HEK293 (cell line): Measurements from ENCODE around the gene SYS1.

Experiments used
- CTCF ChIA-PET: fragments of 350-600 bp; formaldehyde crosslinking; extraction: SDS; loops from one replicate; lab custom pipeline; 2021; ENCODE audit warnings: antibody characterized with exemption; lab: Yijun Ruan, JAX
- POLR2A ChIA-PET: fragments of 300-600 bp; formaldehyde crosslinking; extraction: SDS; loops from one replicate; lab custom pipeline; 2020; ENCODE audit warnings: antibody characterized with exemption, inconsistent platforms; lab: Yijun Ruan, JAX
- H3K27ac ChIP-seq: fragments of 200-500 bp; sonication (Bioruptor generic); 2 replicates; pipeline ENCODE4 v1.5.1; 2014; ENCODE audit warnings: low read depth, low read length, control low read depth, inconsistent platforms; ENCODE audit errors: extremely low read depth
- H3K36me3 ChIP-seq, 2 experiments: fragments of 200-500 bp in 1 of 2; sonication (Bioruptor generic) in 1 of 2; 1 replicate in 1 of 2; 2 replicates in 1 of 2; pipeline ENCODE4 v1.5.1; 2014 to 2017; ENCODE audit warnings: inconsistent platforms in 2 of 2, low read length in 2 of 2; ENCODE audit not compliant: control insufficient read depth in 2 of 2, insufficient read depth in 1 of 2
- H3K4me1 ChIP-seq: fragments of 200-500 bp; sonication (Bioruptor generic); 2 replicates; pipeline ENCODE4 v1.5.1; 2014; ENCODE audit warnings: mild to moderate bottlenecking, low read length, inconsistent platforms; ENCODE audit not compliant: control insufficient read depth, insufficient read depth
- H3K4me3 ChIP-seq: 2 replicates; pipeline ENCODE4 v1.5.1; 2011; ENCODE audit warnings: low read depth, mild to moderate bottlenecking, control low read depth, low read length, moderate library complexity
- H3K9me3 ChIP-seq: fragments of 200-500 bp; sonication (Bioruptor generic); 2 replicates; pipeline ENCODE4 v1.5.1; 2014; ENCODE audit warnings: low read depth, low read length, inconsistent platforms; ENCODE audit not compliant: control insufficient read depth, insufficient read depth
- ATF2 ChIP-seq: fragments of 450-650 bp; formaldehyde crosslinking; IDR thresholded peaks from 2 replicates; pipeline ENCODE4 v1.5.1; 2016; ENCODE audit warnings: missing biosample characterization, missing genetic modification characterization, low read depth
- BCL11A ChIP-seq: fragments of 450-650 bp; formaldehyde crosslinking; IDR thresholded peaks from 2 replicates; pipeline ENCODE4 v1.5.1; 2016; ENCODE audit warnings: low read depth, missing biosample characterization, missing genetic modification characterization
- BCL11B ChIP-seq: fragments of 450-650 bp; formaldehyde crosslinking; IDR thresholded peaks from 2 replicates; pipeline ENCODE4 v1.5.1; 2016; ENCODE audit warnings: low read depth, missing biosample characterization, missing genetic modification characterization
- CTCF ChIP-seq: fragments of 450-650 bp; formaldehyde crosslinking; IDR thresholded peaks from 2 replicates; pipeline ENCODE4 v1.5.1; 2016; ENCODE audit warnings: missing biosample characterization, missing genetic modification characterization
- ELK4 ChIP-seq: IDR thresholded peaks from 2 replicates; pipeline ENCODE4 v1.6.1; 2011; ENCODE audit warnings: mild to moderate bottlenecking, low read depth, low read length, borderline replicate concordance
- PRDM1 ChIP-seq: fragments of 450-650 bp; formaldehyde crosslinking; IDR thresholded peaks from 2 replicates; pipeline ENCODE4; 2016; ENCODE audit warnings: missing biosample characterization, missing genetic modification characterization
- RBAK ChIP-seq: fragments of 450-650 bp; formaldehyde crosslinking; IDR thresholded peaks from 2 replicates; pipeline ENCODE4 v1.5.1; 2016; ENCODE audit warnings: missing biosample characterization, missing genetic modification characterization
- SCRT1 ChIP-seq: fragments of 450-650 bp; formaldehyde crosslinking; IDR thresholded peaks from 2 replicates; pipeline ENCODE4 v1.5.1; 2016; ENCODE audit warnings: missing biosample characterization, missing genetic modification characterization, borderline replicate concordance
- SCRT2 ChIP-seq: fragments of 450-650 bp; formaldehyde crosslinking; IDR thresholded peaks from 2 replicates; pipeline ENCODE4 v1.5.1; 2016; ENCODE audit warnings: missing biosample characterization, missing genetic modification characterization
- SP2 ChIP-seq: fragments of 450-650 bp; formaldehyde crosslinking; IDR thresholded peaks from 2 replicates; pipeline ENCODE4 v1.5.1; 2016; ENCODE audit warnings: missing biosample characterization, missing genetic modification characterization
- SP7 ChIP-seq: fragments of 450-650 bp; formaldehyde crosslinking; IDR thresholded peaks from 2 replicates; pipeline ENCODE4 v1.5.1; 2016; ENCODE audit warnings: missing biosample characterization, missing genetic modification characterization
- ZBTB8A ChIP-seq: fragments of 450-650 bp; formaldehyde crosslinking; IDR thresholded peaks from 2 replicates; pipeline ENCODE4 v1.5.1; 2016; ENCODE audit warnings: missing biosample characterization, missing genetic modification characterization
- ZNF121 ChIP-seq: fragments of 450-650 bp; formaldehyde crosslinking; IDR thresholded peaks from 2 replicates; pipeline ENCODE4 v1.5.1; 2016; ENCODE audit warnings: missing biosample characterization, missing genetic modification characterization
- ZNF146 ChIP-seq: fragments of 450-650 bp; formaldehyde crosslinking; IDR thresholded peaks from 2 replicates; pipeline ENCODE4 v1.5.1; 2016; ENCODE audit warnings: missing biosample characterization, missing genetic modification characterization
- ZNF221 ChIP-seq: fragments of 450-650 bp; formaldehyde crosslinking; IDR thresholded peaks from 2 replicates; pipeline ENCODE4 v1.5.1; 2017; ENCODE audit warnings: missing biosample characterization, missing genetic modification characterization, borderline replicate concordance
- ZNF311 ChIP-seq: fragments of 450-650 bp; formaldehyde crosslinking; IDR thresholded peaks from 2 replicates; pipeline ENCODE4 v1.5.1; 2017; ENCODE audit warnings: missing biosample characterization, missing genetic modification characterization, borderline replicate concordance
- ZNF362 ChIP-seq: fragments of 450-650 bp; formaldehyde crosslinking; IDR thresholded peaks from 2 replicates; pipeline ENCODE4 v1.5.1; 2016; ENCODE audit warnings: missing biosample characterization, missing genetic modification characterization
- ZNF449 ChIP-seq: fragments of 450-650 bp; formaldehyde crosslinking; IDR thresholded peaks from 2 replicates; pipeline ENCODE4 v1.5.1; 2017; ENCODE audit warnings: missing biosample characterization, mild to moderate bottlenecking, missing genetic modification characterization, moderate library complexity
- ZNF529 ChIP-seq: fragments of 450-650 bp; formaldehyde crosslinking; IDR thresholded peaks from 2 replicates; pipeline ENCODE4 v1.5.1; 2017; ENCODE audit warnings: missing genetic modification characterization, missing biosample characterization; ENCODE audit not compliant: insufficient replicate concordance
- ZNF561 ChIP-seq: fragments of 450-650 bp; IDR thresholded peaks from 2 replicates; pipeline ENCODE4 v1.5.1; 2018; ENCODE audit warnings: missing biosample characterization, missing genetic modification characterization, borderline replicate concordance
- ZNF692 ChIP-seq: fragments of 450-650 bp; formaldehyde crosslinking; IDR thresholded peaks from 2 replicates; pipeline ENCODE4 v1.5.1; 2016; ENCODE audit warnings: missing biosample characterization, missing genetic modification characterization

SYS1 gene

GRCh38 chr20:45373353-45374100, 10.6 kb downstream of the SYS1 start (continued):
- TF ChIP-seq CTCF (tag by site-specific recombination) (peak; percentile 79), SP2 (no peak), ZNF221 (tag by site-specific recombination) (no peak)
- TF ChIP-seq, all 188 proteins: peak for 18

- TF ChIP-seq ZNF121 (peak; percentile 95), ZNF362 (tag by site-specific recombination) (peak; percentile 66), SP7 (tag by site-specific recombination) (0 out of 2 replicates have a peak, but pooled peaks have one; percentile 6), PRDM1 (tag by site-specific recombination) (peak; percentile 52; the same call in 1 of the 2 replicates), ZBTB8A (0 out of 2 replicates have a peak, but pooled peaks have one; percentile 0), BCL11A (tag by site-specific recombination) (no peak)
- TF ChIP-seq, all 188 proteins: peak for 5
- Histone ChIP-seq H3K4me1 (no peaks in the 10 kb centered on the region), H3K27ac (no peak overlapping the region), H3K9me3 (no peaks in the 10 kb centered on the region), H3K4me3 (no peak overlapping the region), H3K36me3 (peaks cover 0 to 4% of the 10 kb centered on the region in 2 experiments; a peak in 1 of 3 replicates)
- ChIA-PET POLR2A (interaction anchor here (1.0 to 1.6 kb wide), 6 partner anchors 11 to 63 kb away, joined by 3 to 14 read pairs (median 8); partner anchors contain the start of genes PIGT, SDC4 and SYS1), CTCF (interaction anchor here (0.6 to 5.4 kb wide), 42 partner anchors 9 to 397 kb away, joined by 3 to 95 read pairs (median 6); partner anchors contain the start of genes DBNDD2, PIGT, SDC4 and SYS1)
These were observed 11.1 kb downstream of the SYS1 start for GRCh38 chr20:45374101-45374467.

- Histone ChIP-seq H3K4me1 (no peaks in the 10 kb centered on the region), H3K4me3 (no peak overlapping the region), H3K9me3 (no peaks in the 10 kb centered on the region), H3K27ac (no peak overlapping the region), H3K36me3 (peaks cover 0 to 4% of the 10 kb centered on the region in 2 experiments; a peak in 1 of 3 replicates)
- CTCF ChIA-PET, result interaction anchor here (0.7 to 5.4 kb wide), 14 partner anchors 10 to 396 kb away, joined by 3 to 95 read pairs (median 10); partner anchors contain the start of genes DBNDD2 and SYS1
- POLR2A ChIA-PET, result interaction anchor here (1.7 kb wide), 1 partner anchor 41 kb away, joined by 3 read pairs; the partner anchor contains the start of gene PIGT
- TF ChIP-seq ZNF449 (tag by site-specific recombination), result no peak
- no peak for TF ChIP-seq RBAK
- TF ChIP-seq ZNF561 (tag by site-specific recombination), result no peak
- TF ChIP-seq SCRT1 (tag by site-specific recombination), result no peak
- TF ChIP-seq ZNF692 (tag by site-specific recombination), result no peak
- no peak for TF ChIP-seq ZNF146 (tag by site-specific recombination)
- TF ChIP-seq ATF2 (tag by site-specific recombination), result no peak
- TF ChIP-seq ZNF311 (tag by site-specific recombination), result no peak
- no peak for TF ChIP-seq ZNF221 (tag by site-specific recombination)
- TF ChIP-seq ELK4, result no peak
- no peak for TF ChIP-seq ZNF529
- TF ChIP-seq ZBTB8A, result no peak
- no peak for TF ChIP-seq SCRT2 (tag by site-specific recombination)
- no peak for TF ChIP-seq BCL11B (tag by site-specific recombination)
- TF ChIP-seq ZNF362 (tag by site-specific recombination), result no peak
These were observed 12.0 kb downstream of the SYS1 start for GRCh38 chr20:45374966-45375365.
